ENCODE measurements around the gene SIPA1L2.
A peak's percentile ranks its signal among the peaks of the same experiment; 100 is the strongest.

The SIPA1L2 gene

DNA sequence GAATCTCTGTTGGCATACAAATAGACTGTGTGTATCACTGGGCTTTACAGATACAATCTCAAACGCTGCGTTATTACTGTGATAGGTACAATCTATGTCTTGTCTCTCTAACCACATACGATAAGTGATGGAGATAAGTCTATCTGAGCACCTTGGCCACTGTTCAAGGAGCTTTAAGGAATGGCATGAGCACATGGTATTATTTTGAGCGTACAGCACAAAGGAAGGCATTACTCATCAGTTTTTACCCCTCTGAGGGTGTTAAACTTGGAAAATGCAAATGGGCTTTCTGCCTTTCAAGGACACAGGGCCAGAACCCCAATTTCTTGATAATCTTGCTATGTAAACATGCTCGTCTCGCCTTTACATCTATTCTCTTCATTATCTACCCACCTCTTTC lies 11.6 kb upstream of the SIPA1L2 start:
- DNase-seq = no peak

GRCh38 chr1:232636799-232637198 lies 6.9 kb upstream of the SIPA1L2 start:
- DNase-seq = no peak

DNA sequence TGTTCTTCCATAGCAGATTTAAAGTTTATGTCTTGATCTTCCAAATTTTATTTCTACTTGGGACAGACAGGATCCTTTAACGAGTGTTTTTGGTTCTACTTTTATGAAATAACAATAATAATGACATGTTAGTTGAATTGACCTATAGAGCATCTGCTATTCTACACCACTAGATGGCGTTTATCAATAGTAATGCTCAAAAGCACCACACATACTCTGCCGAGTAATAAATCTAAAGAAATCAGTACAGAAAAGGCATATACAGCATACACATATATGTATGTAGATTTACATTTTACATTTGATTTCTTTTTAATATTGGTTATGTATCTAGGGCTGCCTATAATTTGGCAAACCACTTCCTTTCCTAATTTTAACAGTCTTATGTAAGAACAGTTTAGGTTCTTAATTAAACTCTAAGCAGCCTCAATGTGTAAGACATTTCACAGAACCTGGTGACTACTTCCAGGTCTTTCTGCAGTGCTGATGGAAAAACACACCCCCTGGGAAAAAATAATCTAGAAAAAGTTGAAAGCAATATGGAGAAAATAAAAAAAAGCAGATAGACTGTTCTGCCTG lies 5.9 kb upstream of the SIPA1L2 start:
- peak; percentile 53 for DNase-seq

DNA sequence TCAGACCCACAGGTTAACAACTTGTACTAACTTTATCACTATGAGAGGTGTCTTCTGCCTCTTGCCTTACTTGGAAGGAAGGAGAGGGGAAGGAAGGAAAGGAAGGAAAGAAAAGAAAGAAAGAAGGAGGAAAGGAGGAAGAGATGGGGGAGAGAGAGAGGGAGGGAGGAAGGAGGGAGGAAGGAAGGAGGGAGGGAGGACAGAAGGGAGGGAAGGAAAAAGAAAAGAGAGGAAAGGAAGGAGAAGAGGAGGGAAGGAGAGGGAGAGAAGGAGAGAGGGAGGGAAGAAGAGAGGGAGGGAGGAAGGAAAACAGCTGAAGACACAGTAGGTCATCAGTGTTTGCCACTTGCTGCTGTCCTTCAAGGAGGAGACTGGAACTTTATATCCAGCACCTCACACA lies 5.3 kb upstream of the SIPA1L2 start:
- DNase-seq = no peak

DNA sequence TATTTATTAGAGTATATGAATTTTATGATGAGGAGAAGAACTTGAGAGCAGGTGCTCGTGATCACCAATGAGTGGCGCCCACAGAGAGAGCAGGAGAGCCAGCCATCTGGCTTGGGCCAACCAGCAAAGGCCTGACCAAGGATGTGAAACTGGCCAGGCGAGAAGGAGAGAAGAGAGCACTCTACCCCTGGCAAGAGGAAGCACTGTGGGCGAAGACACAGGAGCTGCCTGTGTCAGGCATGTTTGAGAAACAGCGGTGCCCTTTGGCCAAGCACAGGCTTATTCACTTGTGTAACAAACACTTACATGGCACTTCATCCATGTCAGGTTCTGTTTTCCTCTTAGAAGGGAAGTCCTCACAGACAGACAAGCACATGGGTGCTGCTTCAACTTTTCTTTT lies 4.2 kb upstream of the SIPA1L2 start:
- no peak for DNase-seq

GRCh38 chr1:232630894-232631195 lies 912 bp upstream of the SIPA1L2 start:
- no peak for DNase-seq

DNA sequence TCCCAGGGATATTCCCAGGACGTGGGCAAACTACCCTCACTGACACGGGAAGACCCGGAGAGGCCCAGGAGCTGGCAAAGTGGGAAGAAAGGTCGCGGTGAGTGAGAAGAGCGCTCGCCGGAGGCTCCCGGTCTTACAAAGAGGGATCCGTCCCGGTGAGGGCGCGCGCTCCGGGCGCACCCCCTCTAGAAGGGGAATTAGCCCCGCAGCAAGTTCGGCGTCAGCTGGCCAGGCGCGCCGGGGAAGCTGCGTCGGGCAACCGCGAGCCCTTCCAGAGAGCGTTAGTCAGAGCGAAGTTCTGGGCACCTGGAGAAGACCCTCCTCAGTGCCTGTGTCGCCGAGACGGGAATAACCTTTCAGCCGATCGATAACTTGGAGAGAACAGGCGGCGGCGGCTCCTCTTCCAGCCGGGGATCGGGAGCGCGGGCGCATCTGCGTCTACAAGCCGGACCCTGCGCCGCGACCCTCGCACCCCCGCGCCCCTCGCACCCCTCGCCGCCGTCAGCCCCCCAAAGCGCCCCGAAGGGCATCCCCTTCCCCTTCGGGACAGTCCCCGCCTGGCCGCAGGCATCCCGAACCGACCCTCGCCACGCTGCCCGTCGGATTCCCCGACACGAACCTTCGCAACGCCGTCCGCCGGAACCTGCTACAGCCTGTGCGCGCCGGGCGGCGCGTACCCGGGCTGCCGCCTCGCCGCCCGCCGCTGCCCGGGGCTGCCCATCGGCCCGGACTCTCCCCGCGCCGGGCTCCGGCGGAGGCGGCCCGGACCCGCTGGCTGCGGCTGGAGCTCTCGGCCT lies 485 bp downstream of the SIPA1L2 start:
- no peak for DNase-seq

DNA sequence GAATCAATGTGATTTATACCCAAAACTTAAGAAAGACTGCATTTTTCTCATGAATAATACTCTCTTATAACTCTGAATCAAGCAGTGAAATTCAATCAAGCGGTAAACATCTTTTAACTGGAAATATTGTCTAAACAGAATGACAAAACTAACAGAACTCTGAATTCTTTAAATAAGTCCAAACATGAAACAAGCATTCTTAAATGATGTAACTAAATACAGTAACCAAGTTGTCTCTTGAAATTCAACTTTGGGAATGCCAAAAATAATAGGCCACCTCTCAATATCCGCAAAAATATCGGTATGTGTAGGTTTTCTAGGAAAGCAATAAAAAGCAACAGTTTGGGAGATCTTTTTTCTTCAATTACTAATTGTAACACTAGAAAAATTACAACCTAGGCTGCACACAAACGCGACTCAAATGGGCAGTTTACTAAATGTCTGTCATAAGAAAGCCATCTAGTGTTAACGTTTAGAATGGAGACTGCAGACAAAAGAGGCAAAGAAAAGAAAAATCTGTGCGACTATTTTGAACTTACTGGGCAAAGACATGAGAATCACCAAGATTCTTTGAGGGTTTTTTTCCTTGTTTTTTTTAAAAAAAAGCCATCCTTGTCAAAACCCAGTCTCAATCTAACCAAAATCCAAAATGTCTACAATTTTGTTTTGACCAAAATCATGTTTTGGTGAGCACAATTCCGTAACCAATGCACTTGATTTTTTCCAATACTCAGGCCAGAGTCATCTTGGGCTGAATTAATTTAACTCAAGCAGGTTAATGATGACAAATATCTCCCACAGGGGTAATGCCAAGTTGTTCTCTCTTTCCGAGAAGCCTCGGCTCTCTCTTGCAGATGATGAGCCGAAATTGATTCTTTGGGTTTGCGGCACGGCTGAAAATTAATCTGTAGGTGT lies 1.3 kb downstream of the SIPA1L2 start:
- peak; percentile 38 for DNase-seq

DNA sequence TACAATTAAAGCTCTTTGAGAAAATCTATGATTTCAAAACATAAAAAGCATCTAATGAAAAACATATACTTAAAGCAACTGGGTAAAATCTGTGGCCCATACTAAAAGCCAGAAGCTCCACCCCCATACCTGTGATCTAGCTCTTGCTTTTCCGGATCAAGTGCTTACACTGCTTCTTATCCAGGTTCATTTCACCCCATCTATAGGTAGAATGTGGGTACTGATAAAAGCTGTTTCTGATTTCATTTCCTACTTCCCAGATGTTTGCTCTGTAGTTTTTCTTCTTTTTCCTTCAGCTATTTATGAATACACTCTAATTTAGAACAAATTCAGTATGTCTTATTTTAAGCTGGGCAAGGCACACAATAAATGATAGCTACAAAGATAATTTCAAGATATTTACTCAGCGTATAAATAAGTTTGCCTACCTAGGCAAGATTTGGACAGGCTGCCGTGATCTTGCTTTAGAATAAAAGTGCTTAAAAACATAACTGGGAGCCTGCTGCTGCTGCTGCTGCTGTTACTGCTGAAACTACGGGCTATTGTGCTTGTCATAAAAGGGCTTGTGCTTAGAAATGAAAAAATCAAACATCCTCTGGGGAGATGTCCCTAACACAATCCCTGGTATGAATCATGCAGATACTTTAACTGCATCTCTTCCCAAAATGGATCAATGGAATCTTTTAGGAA lies 2.1 kb downstream of the SIPA1L2 start:
- DNase-seq = peak; percentile 81

DNA sequence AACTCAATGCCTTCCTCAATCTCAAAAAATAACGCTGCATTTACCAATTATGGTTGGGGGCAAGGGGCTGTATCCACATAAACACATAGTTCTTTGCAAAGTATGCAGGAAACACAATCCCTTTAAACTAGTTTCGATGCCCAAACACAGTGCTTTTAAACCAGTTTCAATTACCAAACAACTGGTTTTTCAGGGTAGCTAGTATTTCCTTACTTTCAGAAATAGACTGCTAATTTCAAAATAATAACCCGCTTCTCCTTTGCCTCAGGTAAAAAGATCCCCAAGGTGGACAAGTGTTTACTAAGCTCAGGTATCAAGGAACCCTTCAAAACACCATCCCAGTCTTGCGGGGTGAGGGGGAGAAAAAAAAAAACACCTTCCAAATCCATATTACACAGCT lies 2.8 kb downstream of the SIPA1L2 start:
- no peak for DNase-seq

- no peak for DNase-seq
These were observed 3.5 kb downstream of the SIPA1L2 start for GRCh38 chr1:232626452-232626851.

- DNase-seq = no peak
These were observed 4.5 kb downstream of the SIPA1L2 start for GRCh38 chr1:232625319-232625868.

- DNase-seq = no peak
These were observed 5.2 kb downstream of the SIPA1L2 start for GRCh38 chr1:232624546-232625281.

- no peak for DNase-seq
These were observed 7.0 kb downstream of the SIPA1L2 start for GRCh38 chr1:232622981-232623380.

DNA sequence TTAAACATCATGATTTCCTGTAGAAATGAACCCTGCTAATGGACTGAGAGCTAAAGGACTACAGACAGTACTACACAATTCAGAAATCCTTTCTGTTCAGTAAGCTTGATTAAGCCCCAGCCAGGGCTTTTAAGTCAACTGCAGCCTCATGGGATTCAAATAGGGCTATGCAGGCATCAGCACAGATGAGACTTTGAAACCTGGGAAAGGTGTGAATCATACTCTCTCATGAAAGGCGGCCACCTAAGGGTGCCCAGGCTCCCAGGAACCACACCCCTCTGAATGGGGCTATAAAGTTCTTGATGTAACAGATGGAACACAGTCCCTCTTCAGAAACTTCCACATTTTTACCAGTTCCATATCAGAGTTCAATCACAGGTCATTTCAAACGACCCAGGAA lies 7.6 kb downstream of the SIPA1L2 start:
- peak; percentile 86 for DNase-seq

GRCh38 chr1:232621050-232621449 lies 8.9 kb downstream of the SIPA1L2 start:
- no peak for DNase-seq

- DNase-seq = peak; percentile 87
These were observed 9.5 kb downstream of the SIPA1L2 start for GRCh38 chr1:232620356-232620969.

GRCh38 chr1:232617237-232617636 lies 12.7 kb downstream of the SIPA1L2 start:
- no peak for DNase-seq

DNA sequence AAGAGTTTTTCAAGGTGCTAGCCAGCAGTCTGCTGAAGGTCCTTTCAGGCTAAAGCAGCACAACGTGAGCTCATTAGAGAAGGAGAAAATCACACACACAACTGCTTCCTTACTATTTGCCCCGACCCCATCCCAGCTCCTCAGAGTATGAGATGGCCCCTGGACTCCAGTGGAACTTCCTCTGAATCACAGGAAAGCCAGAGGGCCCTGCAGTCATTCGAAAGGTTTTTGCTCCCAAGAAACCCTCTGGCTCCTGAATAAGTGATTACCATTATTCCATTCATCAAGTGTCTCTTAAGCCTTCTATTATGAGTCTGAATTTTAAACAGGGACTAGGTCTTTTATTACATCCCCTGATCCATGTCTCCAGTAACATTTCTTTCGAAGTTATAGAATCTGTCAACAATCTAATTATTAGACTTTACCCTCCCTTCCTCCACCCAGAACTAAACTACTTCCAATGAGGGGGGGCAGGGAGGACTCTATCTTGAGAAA lies 14.6 kb downstream of the SIPA1L2 start:
- no peak for DNase-seq

GRCh38 chr1:232614811-232615210 lies 15.1 kb downstream of the SIPA1L2 start:
- no peak for DNase-seq

DNA sequence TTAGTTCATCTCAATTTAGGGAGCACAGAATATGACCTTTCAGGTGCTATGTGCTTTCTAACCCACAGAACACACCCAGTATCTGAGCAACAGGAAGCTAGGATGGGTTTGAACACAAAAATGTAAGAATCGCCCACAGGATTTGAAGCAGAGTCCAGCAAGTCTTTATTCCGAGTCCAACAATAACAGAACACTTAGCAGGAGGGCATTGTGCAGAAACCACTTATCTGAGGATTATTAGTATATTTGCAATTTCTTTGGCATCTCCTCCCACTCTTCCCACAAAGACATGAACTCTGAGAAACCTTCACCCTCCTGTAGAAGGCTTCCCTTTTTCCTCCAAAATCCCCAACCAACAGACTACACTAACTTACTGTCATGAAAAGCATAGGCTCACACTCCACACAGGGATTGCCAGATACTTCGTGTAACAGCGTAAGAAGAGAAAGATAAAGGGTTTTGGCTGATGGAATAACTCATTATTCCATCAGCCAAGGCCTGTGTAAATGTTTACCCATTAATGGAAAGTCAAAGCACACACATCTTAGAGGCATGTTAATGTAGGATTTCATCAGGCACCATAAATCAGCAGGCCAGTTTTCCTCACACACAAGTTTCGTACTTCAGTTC lies 16.1 kb downstream of the SIPA1L2 start:
- peak; percentile 71 for DNase-seq
